Keratinocyte (primary cell): Measurements from ENCODE around the gene TMEM183A. TPM values are rescaled to one million over a fixed set of nuclear protein-coding genes. Genes with fewer than 3 reads are reported as not detected.

Source experiments
- DNase-seq: peaks from one replicate; pipeline ENCODE4 v3.0.0-alpha.2; 2011; ENCODE audit warnings: low read depth, missing footprints, low spot score
- FAIRE-seq: peaks from 2 replicates; lab custom pipeline; 2011; peaks lifted over from hg19 to GRCh38; lab: Jason Lieb, UNC
- H2AFZ ChIP-seq: 2 replicates; pipeline ENCODE4 v1.6.0; 2012; ENCODE audit warnings: low read length, control low read depth, inconsistent platforms; ENCODE audit not compliant: control insufficient read depth
- H3K27ac ChIP-seq: 2 replicates; pipeline ENCODE4 v1.5.1; 2011; ENCODE audit warnings: low read length; ENCODE audit not compliant: control insufficient read depth, insufficient read depth
- H3K27me3 ChIP-seq: 3 replicates; pipeline ENCODE4 v1.6.0; 2011; ENCODE audit warnings: low read length; ENCODE audit not compliant: control insufficient read depth, insufficient read depth; ENCODE audit errors: extremely low read depth
- H3K36me3 ChIP-seq, 2 experiments: 2 replicates in 1 of 2; 3 replicates in 1 of 2; pipeline ENCODE4 v1.5.1; 2011; ENCODE audit warnings: low read length in 2 of 2, mild to moderate bottlenecking in 1 of 2; ENCODE audit not compliant: control insufficient read depth in 2 of 2, insufficient read depth in 2 of 2; ENCODE audit errors: extremely low read depth in 1 of 2
- H3K4me1 ChIP-seq: 3 replicates; pipeline ENCODE4 v1.5.1; 2011; ENCODE audit warnings: low read length; ENCODE audit not compliant: control insufficient read depth, insufficient read depth; ENCODE audit errors: extremely low read depth
- H3K4me2 ChIP-seq: 3 replicates; pipeline ENCODE4 v1.6.0; 2011; ENCODE audit warnings: low read depth, low read length; ENCODE audit not compliant: control insufficient read depth, insufficient read depth; ENCODE audit errors: extremely low read depth
- H3K4me3 ChIP-seq, 3 experiments: fragments of 200-600 bp in 1 of 3; sonication (generic) in 1 of 3; 2 replicates in 2 of 3; 3 replicates in 1 of 3; pipeline ENCODE4 v1.5.1; 2011 to 2016; ENCODE audit warnings: low read length in 3 of 3, mild to moderate bottlenecking in 3 of 3, control low read depth in 2 of 3, inconsistent platforms in 1 of 3, low read depth in 1 of 3, mixed read lengths in 1 of 3, mixed run types in 1 of 3, moderate library complexity in 1 of 3; ENCODE audit not compliant: control insufficient read depth in 2 of 3, insufficient read depth in 2 of 3; ENCODE audit errors: extremely low read depth in 1 of 3
- H3K79me2 ChIP-seq: 2 replicates; pipeline ENCODE4 v1.6.0; 2012; ENCODE audit warnings: low read length; ENCODE audit not compliant: control insufficient read depth, insufficient read depth
- H3K9ac ChIP-seq: 3 replicates; pipeline ENCODE4 v1.6.0; 2011; ENCODE audit warnings: low read length; ENCODE audit not compliant: control insufficient read depth, insufficient read depth; ENCODE audit errors: extremely low read depth
- H3K9me1 ChIP-seq: 3 replicates; pipeline ENCODE4 v1.6.0; 2011; ENCODE audit warnings: low read length; ENCODE audit not compliant: control insufficient read depth, insufficient read depth; ENCODE audit errors: extremely low read depth
- H3K9me3 ChIP-seq: 2 replicates; pipeline ENCODE4 v1.5.1; 2012; ENCODE audit warnings: low read depth, low read length; ENCODE audit not compliant: control insufficient read depth
- H4K20me1 ChIP-seq: 3 replicates; pipeline ENCODE4 v1.6.0; 2011; ENCODE audit warnings: low read length; ENCODE audit not compliant: control insufficient read depth, insufficient read depth; ENCODE audit errors: extremely low read depth
- CTCF ChIP-seq, 3 experiments: IDR thresholded peaks in 1 of 3; conservative IDR thresholded peaks in 1 of 3; optimal IDR thresholded peaks in 1 of 3; 2 replicates in 2 of 3; 3 replicates in 1 of 3; pipeline versions ENCODE3 to v1.5.1; 2011; ENCODE audit warnings: low read length in 3 of 3, mild to moderate bottlenecking in 3 of 3, moderate library complexity in 2 of 3, control low read depth in 1 of 3, inconsistent platforms in 1 of 3; ENCODE audit not compliant: insufficient read depth in 2 of 3; ENCODE audit errors: extremely low read depth in 1 of 3
- EZH2 ChIP-seq: IDR thresholded peaks from one replicate; pipeline ENCODE4 v1.6.1; 2012; ENCODE audit warnings: inconsistent platforms, mild to moderate bottlenecking, low read length, moderate library complexity
- dilution Hi-C: fragments of 300-500 bp; cut with MboI; formaldehyde crosslinking; loops from one replicate; pipeline ENCODE4 v1.7.0; 2020; ENCODE audit warnings: low sequenced_read_pairs; ENCODE audit not compliant: extremely low pct_ligation_motif_present
- polyA plus RNA-seq, 5 experiments: library from polyadenylated mRNA; depleted of rRNA in 3 of 5; stranded (reverse) in 3 of 5; stranded (forward) in 1 of 5; unstranded in 1 of 5; fragments of >200 nt; gene quantifications; 1 replicate in 1 of 5; 2 replicates in 3 of 5; 3 replicates in 1 of 5; pipeline versions ENCODE4 v1.2.1 to v1.2.3, GENCODE V29; 2011 to 2012; ENCODE audit warnings: missing spikeins in 2 of 5, low read depth in 1 of 5, low replicate concordance in 1 of 5

The TMEM183A gene
- polyA plus RNA-seq, 1 donor (not counting 4 experiments of a cell fraction or from before 2014, with no cell fraction given) = 88.2 TPM

GRCh38 chr1:202979459-202979858 lies 27.7 kb upstream of the TMEM183A start:
- TF ChIP-seq EZH2 = no peak
- TF ChIP-seq CTCF (optimal IDR thresholded peaks at IDR 0.05 in 1 of 3, IDR thresholded peaks at IDR 0.05 in 1 of 3, conservative IDR thresholded peaks at IDR 0.05 in 1 of 3; ENCODE audit: extremely low read depth in 1 of 3, insufficient read depth in 2 of 3, low read length in 3 of 3) = no peak
- H3K36me3 ChIP-seq = no peaks in the 10 kb centered on the region
- dilution Hi-C loops = no loop called here
- H3K4me1 ChIP-seq = no peaks in the 10 kb centered on the region
- no peak overlapping the region for H3K4me2 ChIP-seq
- H3K4me3 ChIP-seq = no peak overlapping the region
- H3K27me3 ChIP-seq = no peaks in the 10 kb centered on the region
- no peak overlapping the region for H3K9ac ChIP-seq
- no peaks in the 10 kb centered on the region for H3K9me1 ChIP-seq
- DNase-seq (no peak), FAIRE-seq (no peak)
- H3K79me2 ChIP-seq = no peaks in the 10 kb centered on the region
- H3K9me3 ChIP-seq = no peaks in the 10 kb centered on the region
- H4K20me1 ChIP-seq = no peaks in the 10 kb centered on the region
- H3K27ac ChIP-seq = no peak overlapping the region
- H2AFZ ChIP-seq = no peak overlapping the region

- Histone ChIP-seq H3K79me2 (no peaks in the 10 kb centered on the region), H3K9ac (no peak overlapping the region), H4K20me1 (no peaks in the 10 kb centered on the region), H3K27me3 (no peaks in the 10 kb centered on the region), H3K4me1 (no peaks in the 10 kb centered on the region), H2AFZ (no peak overlapping the region), H3K9me1 (no peaks in the 10 kb centered on the region), H3K9me3 (no peaks in the 10 kb centered on the region), H3K36me3 (no peaks in the 10 kb centered on the region), H3K4me3 (no peak overlapping the region), H3K27ac (no peak overlapping the region), H3K4me2 (no peak overlapping the region)
- no peak for TF ChIP-seq EZH2
- TF ChIP-seq CTCF (optimal IDR thresholded peaks at IDR 0.05 in 1 of 3, IDR thresholded peaks at IDR 0.05 in 1 of 3, conservative IDR thresholded peaks at IDR 0.05 in 1 of 3; ENCODE audit: extremely low read depth in 1 of 3, insufficient read depth in 2 of 3, low read length in 3 of 3) = no peak
- dilution Hi-C loops = no loop called here
- no peak for FAIRE-seq
- no peak for DNase-seq
Measured at GRCh38 chr1:202981939-202982338, 25.2 kb upstream of the TMEM183A start.
